Omental fat pad (tissue), 4 donors: Measurements from ENCODE around the gene SPAG17. TPM values are rescaled to one million over a fixed set of nuclear protein-coding genes. Genes with fewer than 3 reads are reported as not detected.

ENCODE experiments used
- ATAC-seq: fragments of 150-250 bp; one replicate; pipeline ENCODE4 v1.9.1; 2016; ENCODE audit warnings: mild to moderate bottlenecking, moderate library complexity; ENCODE audit not compliant: low FRiP score
- DNase-seq: peaks from one replicate; pipeline ENCODE4 v3.0.0-alpha.2; 2019; ENCODE audit warnings: low spot score
- total RNA-seq, 4 donors: library from RNA; depleted of rRNA; stranded (reverse); fragments of >200 nt; gene quantifications; one replicate each; pipeline ENCODE4 v1.1.0, GENCODE V29; 2016
- TF ChIP-seq, protein P1 (sequence below), 3 donors: fragments of 450-650 bp; IDR thresholded peaks; one replicate each; pipeline ENCODE4 v1.5.1; 2016 to 2017; ENCODE audit warnings: antibody characterized with exemption in 3 of 3, mild to moderate bottlenecking in 3 of 3, moderate library complexity in 2 of 3

SPAG17 gene
- total RNA-seq, 4 donors from 2014 or later = 0.16 to 1.2 (median 0.24) TPM; not detected in 1

DNA sequence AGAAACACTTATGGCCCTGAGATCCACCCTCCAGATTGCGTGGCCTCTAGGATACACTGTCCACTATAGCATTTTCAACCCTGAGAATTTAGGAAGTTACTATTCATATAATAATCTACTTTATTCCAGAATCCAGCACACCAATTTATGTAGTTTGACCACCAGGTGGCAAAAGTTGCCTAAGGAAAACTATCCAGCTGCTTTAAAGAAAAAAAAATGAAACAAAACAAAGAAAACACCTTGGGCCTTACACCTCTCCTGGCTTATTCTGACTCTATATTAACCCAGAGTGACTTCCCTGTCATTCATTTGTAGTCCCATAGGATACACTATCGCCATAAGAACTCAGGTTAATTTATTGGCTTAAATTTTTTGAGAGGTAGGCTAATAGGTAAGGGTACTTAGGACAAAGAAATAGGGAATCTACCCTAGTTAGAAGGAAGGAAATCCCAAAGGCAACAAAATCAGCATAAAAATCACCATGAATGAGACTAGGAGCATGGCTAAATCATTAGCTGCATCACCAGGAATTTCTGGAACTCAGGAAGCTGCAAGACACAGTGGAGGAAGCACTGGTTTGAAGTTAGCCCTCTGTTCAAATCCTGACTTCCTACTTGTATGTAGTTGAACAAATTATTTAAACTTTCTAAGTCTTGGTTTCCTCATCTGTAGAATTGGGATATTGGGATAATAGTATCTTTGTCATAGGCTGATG is 107.5 kb downstream of the SPAG17 start:
- TF ChIP-seq, protein P1, sequence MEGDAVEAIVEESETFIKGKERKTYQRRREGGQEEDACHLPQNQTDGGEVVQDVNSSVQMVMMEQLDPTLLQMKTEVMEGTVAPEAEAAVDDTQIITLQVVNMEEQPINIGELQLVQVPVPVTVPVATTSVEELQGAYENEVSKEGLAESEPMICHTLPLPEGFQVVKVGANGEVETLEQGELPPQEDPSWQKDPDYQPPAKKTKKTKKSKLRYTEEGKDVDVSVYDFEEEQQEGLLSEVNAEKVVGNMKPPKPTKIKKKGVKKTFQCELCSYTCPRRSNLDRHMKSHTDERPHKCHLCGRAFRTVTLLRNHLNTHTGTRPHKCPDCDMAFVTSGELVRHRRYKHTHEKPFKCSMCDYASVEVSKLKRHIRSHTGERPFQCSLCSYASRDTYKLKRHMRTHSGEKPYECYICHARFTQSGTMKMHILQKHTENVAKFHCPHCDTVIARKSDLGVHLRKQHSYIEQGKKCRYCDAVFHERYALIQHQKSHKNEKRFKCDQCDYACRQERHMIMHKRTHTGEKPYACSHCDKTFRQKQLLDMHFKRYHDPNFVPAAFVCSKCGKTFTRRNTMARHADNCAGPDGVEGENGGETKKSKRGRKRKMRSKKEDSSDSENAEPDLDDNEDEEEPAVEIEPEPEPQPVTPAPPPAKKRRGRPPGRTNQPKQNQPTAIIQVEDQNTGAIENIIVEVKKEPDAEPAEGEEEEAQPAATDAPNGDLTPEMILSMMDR (IDR thresholded peaks at IDR 0.05) = no peak
- ATAC-seq (no peak), DNase-seq (no peak)

DNA sequence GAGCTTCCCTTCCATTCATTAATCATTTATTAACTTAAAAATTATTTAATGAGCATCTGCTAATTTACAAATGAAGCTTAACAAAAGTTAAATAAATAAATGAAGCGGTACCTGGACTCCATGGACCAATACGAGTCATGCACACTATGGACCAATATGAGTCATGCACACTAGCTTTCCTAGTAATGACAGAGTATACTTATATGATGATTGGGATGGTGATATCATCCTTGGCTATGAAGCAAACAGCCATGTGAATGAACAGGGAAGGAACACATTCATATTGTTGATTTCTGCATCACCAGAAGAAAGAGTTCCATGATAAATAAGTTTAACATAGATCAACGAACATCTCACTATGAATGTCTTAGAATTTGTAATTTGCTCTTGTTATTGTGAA is 109.9 kb downstream of the SPAG17 start:
- ATAC-seq (no peak), DNase-seq (no peak)
- TF ChIP-seq, protein P1 (IDR thresholded peaks at IDR 0.05) = no peak

DNA sequence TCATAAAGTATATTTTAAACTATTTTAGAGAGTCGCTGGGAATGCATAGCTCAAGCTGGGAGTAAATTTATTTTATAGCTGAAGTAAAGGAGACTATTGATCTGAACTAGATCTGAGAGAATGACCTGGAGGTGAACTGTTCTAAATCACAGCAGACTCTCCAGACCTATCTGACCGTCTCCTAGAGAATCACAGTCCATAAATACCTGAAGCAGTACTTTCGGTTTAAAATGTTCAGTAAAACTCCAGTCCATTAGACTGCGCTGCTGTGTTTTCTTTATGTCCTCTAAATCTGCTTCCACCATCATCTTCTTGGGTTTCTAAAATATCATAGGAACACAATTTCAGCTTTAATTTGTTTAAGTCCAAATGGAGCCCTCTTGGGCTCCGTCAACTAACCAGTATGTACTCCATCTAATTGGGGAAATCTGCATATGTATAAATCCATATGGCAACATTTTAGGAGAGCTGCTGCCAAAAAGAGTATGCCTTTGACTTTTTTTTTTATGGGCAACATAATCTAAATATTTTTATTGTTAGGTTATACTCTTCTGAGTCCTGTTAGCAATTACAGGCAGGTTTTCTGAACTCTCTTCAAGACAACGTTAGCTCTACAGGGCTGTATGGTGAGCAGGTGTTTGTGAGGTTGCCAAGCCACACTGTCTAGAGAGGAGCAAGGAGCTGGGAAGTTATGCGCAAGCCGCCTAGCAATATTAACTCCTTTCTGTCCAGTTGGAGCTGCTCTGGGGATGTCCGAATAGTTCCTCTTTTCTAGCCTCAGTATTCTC is 111.2 kb downstream of the SPAG17 start:
- DNase-seq (no peak), ATAC-seq (no peak)
- TF ChIP-seq, protein P1 (IDR thresholded peaks at IDR 0.05) = no peak

DNA sequence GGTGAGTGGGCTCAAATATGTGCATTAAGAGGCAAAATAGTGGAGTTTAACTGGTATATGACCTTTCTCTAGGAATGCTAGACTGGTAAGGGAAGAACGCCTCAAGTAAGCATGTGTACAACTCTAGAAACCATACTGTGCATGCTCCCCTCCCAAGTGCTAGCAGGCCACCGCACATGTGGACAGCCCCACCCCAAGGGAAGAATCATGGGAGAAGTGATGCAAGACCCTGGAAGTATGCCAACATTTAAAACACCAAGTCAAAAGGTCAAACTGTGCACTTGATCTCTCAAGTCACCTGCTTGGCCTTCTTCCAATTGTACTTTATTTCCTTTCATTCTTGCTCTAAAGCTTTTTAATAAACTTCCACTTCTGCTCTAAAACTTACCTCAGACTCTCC is 135.0 kb downstream of the SPAG17 start:
- TF ChIP-seq, protein P1 (IDR thresholded peaks at IDR 0.05) = no peak
- DNase-seq (no peak), ATAC-seq (no peak)

DNA sequence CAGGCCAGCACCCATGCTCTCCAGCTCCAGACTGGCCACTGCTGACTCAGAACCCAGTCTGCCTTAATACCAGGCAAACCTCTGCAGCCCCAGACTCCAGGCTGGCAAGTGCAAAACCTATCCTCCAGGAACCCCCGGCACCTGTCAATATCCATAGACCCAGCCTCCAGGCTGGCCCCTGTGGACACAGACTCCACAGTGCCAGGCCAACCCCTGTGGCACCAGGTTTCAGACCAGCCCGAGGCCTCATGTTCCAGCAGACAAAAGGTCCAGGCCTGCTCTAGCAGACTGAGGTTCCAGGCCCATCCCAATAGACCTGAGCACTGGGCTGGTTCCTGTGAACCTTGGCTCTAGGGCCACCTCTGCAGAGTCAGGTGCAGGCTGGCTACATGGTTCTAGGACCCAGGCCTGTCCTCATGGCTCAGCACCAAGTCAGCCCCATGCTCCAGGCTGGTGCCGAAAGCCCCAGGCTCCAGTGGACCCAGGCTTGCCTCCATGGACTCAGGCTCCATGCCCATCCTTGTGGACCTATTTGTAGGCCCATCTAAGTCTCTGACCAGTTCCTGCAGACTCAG is 137.3 kb downstream of the SPAG17 start:
- DNase-seq (no peak), ATAC-seq (no peak)
- TF ChIP-seq, protein P1 (IDR thresholded peaks at IDR 0.05) = no peak

DNA sequence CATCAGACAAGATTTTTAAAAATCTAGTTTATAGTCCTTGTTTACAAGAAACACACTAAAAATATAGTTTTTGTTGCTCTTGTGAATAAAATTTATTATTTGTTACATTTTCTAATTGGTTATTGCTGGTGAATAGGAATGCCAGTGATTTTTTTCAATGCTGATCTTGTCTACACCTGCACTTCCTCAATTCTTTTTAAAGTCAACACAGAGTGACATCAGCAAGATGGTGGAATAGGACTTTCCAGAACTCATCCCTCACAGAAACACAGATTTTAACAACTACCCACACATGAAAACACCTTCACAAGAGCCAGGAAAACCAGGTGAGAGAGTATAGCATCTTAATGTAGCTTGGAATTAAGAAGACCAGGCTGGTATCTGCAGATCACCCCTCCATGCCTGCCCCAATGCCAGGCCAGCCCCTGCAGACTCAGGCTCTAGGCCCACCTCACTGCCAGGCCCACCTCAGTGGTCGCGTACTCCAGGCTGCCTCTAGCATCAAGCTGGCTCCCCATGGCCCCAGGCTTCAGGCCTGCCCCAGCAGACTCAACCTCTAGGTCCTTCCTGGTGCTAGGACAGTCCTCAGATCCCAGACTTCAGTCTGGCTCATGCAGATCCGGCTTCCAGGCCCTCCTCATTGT is 137.9 kb downstream of the SPAG17 start:
- no peak for DNase-seq

More for the DNA sequence above, 137.9 kb downstream of the SPAG17 start:
- TF ChIP-seq, protein P1 (IDR thresholded peaks at IDR 0.05) = no peak
- no peak for ATAC-seq
